ENCODE measurements around the gene DZIP1.

- no peak for TF ChIP-seq CTCF (IDR thresholded peaks at IDR 0.05)
- TF ChIP-seq ZFX (IDR thresholded peaks at IDR 0.05; ENCODE audit: borderline replicate concordance), result no peak
Observed at GRCh38 chr13:95656386-95657015, 12.0 kb upstream of the DZIP1 start.
